DMS153 treated with DMSO at 0.1 percent for 48 hours (cell line): ENCODE measurements around the gene CDY1B.
"Not testable (repeated sequence)": the region's sequence is repeated elsewhere in the genome, so short reads cannot be mapped to it uniquely, and the experiment has no call there.

Experiments
- DNase-seq: peaks from one replicate; lab custom pipeline; 2025; ENCODE audit not compliant: unreplicated experiment; lab: John Stamatoyannopoulos, UW

The CDY1B gene

GRCh38 chrY:24047919-24048318, at the start of gene CDY1B:
TSS of gene CDY1B (minus strand) at chrY:24048019. CDS start at chrY:24047688, 331 bp downstream.
- DNase-seq, result not testable (repeated sequence)

GRCh38 chrY:24049525-24049924, 1.7 kb upstream of the CDY1B start:
- DNase-seq, result not testable (repeated sequence)

- not testable (repeated sequence) for DNase-seq
Measured at GRCh38 chrY:24043209-24043608, 4.6 kb downstream of the CDY1B start.

- not testable (repeated sequence) for DNase-seq
Measured at GRCh38 chrY:24039008-24039718, 8.7 kb downstream of the CDY1B start.

GRCh38 chrY:24026212-24027103, 21.4 kb downstream of the CDY1B start:
- not testable (repeated sequence) for DNase-seq
